ENCODE results near the gene TMEM50B. TPM values are rescaled to one million over a fixed set of nuclear protein-coding genes. Genes with fewer than 3 reads are reported as not detected.

The TMEM50B gene
- total and polyA plus RNA-seq, 12 donors, result 27.7 to 122 (median 47.0) TPM

GRCh38 chr21:33518899-33519298, 39.1 kb upstream of the TMEM50B start:
- TF ChIP-seq CTCF (IDR thresholded peaks at IDR 0.05) (no peak), POLR2A (IDR thresholded peaks at IDR 0.05) (no peak)
- intact Hi-C loops (cut with DNase I), result no loop called here
- H3K9me3 ChIP-seq (replicated peaks in 1 of 3), result no peaks in the 10 kb centered on the region
- H3K36me3 ChIP-seq (replicated peaks in 1 of 2), result peaks cover 0 to 41% of the 10 kb centered on the region in 2 donors
- DNase-seq, result no peak
- H3K27ac ChIP-seq, result no peak overlapping the region
- H3K4me1 ChIP-seq (replicated peaks in 1 of 2), result no peaks in the 10 kb centered on the region
- WGBS, 4 donors, result 92 to 98% (median 94%) methylated on average over 4 of the region's 4 CpGs
- H3K4me3 ChIP-seq, result no peak overlapping the region
- no peaks in the 10 kb centered on the region for H3K27me3 ChIP-seq

GRCh38 chr21:33514229-33514628, 34.5 kb upstream of the TMEM50B start:
- no peaks in the 10 kb centered on the region for H3K9me3 ChIP-seq (replicated peaks in 1 of 3)
- no peak overlapping the region for H3K4me3 ChIP-seq
- no peak for TF ChIP-seq CTCF (IDR thresholded peaks at IDR 0.05)
- no peak for TF ChIP-seq POLR2A (IDR thresholded peaks at IDR 0.05)
- DNase-seq, result no peak
- peaks cover 0 to 54% of the 10 kb centered on the region in 2 donors for H3K36me3 ChIP-seq (replicated peaks in 1 of 2)
- no peaks in the 10 kb centered on the region for H3K4me1 ChIP-seq (replicated peaks in 1 of 2)
- no peak overlapping the region for H3K27ac ChIP-seq
- 91 to 96% (median 91%) methylated on average over 2 of the region's 2 CpGs for WGBS, 4 donors
- H3K27me3 ChIP-seq, result no peaks in the 10 kb centered on the region
- intact Hi-C loops (cut with DNase I), result no loop called here

- 94 to 100% (median 96%) methylated on average over 3 of the region's 3 CpGs for WGBS, 4 donors
- peaks cover 0 to 55% of the 10 kb centered on the region in 2 donors for H3K36me3 ChIP-seq (replicated peaks in 1 of 2)
These were observed 32.7 kb upstream of the TMEM50B start for GRCh38 chr21:33512481-33512880.

GRCh38 chr21:33511639-33512038, 31.9 kb upstream of the TMEM50B start:
- Histone ChIP-seq H3K4me1 (replicated peaks in 1 of 2) (no peaks in the 10 kb centered on the region), H3K4me3 (no peak overlapping the region), H3K27ac (no peak overlapping the region), H3K27me3 (no peaks in the 10 kb centered on the region), H3K36me3 (replicated peaks in 1 of 2) (peaks cover 0 to 48% of the 10 kb centered on the region in 2 donors), H3K9me3 (replicated peaks in 1 of 3) (no peaks in the 10 kb centered on the region)
- TF ChIP-seq CTCF (IDR thresholded peaks at IDR 0.05) (no peak), POLR2A (IDR thresholded peaks at IDR 0.05) (no peak)
- WGBS, 4 donors, result 95 to 100% (median 99%) methylated on average over 4 of the region's 4 CpGs
- no peak for DNase-seq
- intact Hi-C loops (cut with DNase I), result no loop called here

More at GRCh38 chr21:33512481-33512880, 32.7 kb upstream of the TMEM50B start:
- TF ChIP-seq POLR2A (IDR thresholded peaks at IDR 0.05) (no peak), CTCF (IDR thresholded peaks at IDR 0.05) (no peak)
- Histone ChIP-seq H3K9me3 (replicated peaks in 1 of 3) (no peaks in the 10 kb centered on the region), H3K27me3 (no peaks in the 10 kb centered on the region), H3K27ac (no peak overlapping the region), H3K4me1 (replicated peaks in 1 of 2) (no peaks in the 10 kb centered on the region), H3K4me3 (no peak overlapping the region)
- intact Hi-C loops (cut with DNase I), result no loop called here
- no peak for DNase-seq
